ENCODE measurements around the gene AGTPBP1. TPM values are rescaled to one million over a fixed set of nuclear protein-coding genes. Genes with fewer than 3 reads are reported as not detected.

The AGTPBP1 gene
- total and polyA plus RNA-seq, 2 experiments from 2014 or later: 31.4 to 58.0 TPM

DNA sequence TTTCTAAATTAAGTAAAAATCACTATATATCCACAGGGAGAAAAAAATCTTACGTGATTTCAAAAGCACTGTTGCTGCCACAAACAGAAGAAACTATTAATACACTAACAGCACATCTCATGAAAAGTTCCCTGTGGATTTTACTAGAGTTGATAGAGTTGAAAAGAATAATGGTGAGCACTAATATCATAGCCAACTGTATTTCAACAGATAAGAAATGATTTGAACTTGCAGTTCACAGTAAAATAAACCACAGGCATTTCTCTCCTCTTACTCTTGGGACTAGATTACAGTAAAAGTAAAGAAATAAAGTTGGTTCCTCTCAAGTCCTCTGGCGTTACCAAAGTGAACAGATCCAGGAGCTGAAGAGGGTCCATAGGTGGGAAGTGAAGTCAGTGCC is 27.9 kb downstream of the AGTPBP1 start:
- DNase-seq (ENCODE audit: low spot score) (no peak), ATAC-seq (no peak)
- Histone ChIP-seq H2AFZ (no peak overlapping the region), H3K27me3 (ENCODE audit: insufficient read depth) (no peaks in the 10 kb centered on the region), H3K4me2 (no peak overlapping the region), H3K4me3 (no peak overlapping the region), H3F3A (replicated peaks; ENCODE audit: low read depth) (no peaks in the 10 kb centered on the region), H3K79me2 (replicated peaks; ENCODE audit: insufficient read depth) (peaks cover 35% of the 10 kb centered on the region), H3K36me3 (ENCODE audit: insufficient read depth) (no peaks in the 10 kb centered on the region; the same call in 1 of the 2 replicates), H3K9me2 (ENCODE audit: insufficient read depth) (0 out of 2 replicates have a peak, but pooled peaks cover 4% of the 10 kb centered on the region), H3K4me1 (ENCODE audit: insufficient read depth) (no peaks in the 10 kb centered on the region), H3K27ac (ENCODE audit: low read depth) (no peak overlapping the region), H4K20me1 (replicated peaks; ENCODE audit: insufficient read depth) (peaks cover 5% of the 10 kb centered on the region; the same call in 1 of the 2 replicates)
- no peak overlapping the region for H3K4me3 Mint-ChIP-seq
- H3K27me3 Mint-ChIP-seq (ENCODE audit: insufficient read depth, low read depth, poor library complexity): no peaks in the 10 kb centered on the region
- 0 out of 3 replicates have a peak, but pooled peaks cover 3% of the 10 kb centered on the region for H3K9me3 Mint-ChIP-seq
- TF ChIP-seq, protein P1, sequence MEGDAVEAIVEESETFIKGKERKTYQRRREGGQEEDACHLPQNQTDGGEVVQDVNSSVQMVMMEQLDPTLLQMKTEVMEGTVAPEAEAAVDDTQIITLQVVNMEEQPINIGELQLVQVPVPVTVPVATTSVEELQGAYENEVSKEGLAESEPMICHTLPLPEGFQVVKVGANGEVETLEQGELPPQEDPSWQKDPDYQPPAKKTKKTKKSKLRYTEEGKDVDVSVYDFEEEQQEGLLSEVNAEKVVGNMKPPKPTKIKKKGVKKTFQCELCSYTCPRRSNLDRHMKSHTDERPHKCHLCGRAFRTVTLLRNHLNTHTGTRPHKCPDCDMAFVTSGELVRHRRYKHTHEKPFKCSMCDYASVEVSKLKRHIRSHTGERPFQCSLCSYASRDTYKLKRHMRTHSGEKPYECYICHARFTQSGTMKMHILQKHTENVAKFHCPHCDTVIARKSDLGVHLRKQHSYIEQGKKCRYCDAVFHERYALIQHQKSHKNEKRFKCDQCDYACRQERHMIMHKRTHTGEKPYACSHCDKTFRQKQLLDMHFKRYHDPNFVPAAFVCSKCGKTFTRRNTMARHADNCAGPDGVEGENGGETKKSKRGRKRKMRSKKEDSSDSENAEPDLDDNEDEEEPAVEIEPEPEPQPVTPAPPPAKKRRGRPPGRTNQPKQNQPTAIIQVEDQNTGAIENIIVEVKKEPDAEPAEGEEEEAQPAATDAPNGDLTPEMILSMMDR (conservative IDR thresholded peaks at IDR 0.05; ENCODE audit: low read depth in 2 of 2): no peak
- TF ChIP-seq CREB1 (CRISPR knock-in tag; IDR thresholded peaks at IDR 0.05; ENCODE audit: low read depth) (no peak), STAT1 (IDR thresholded peaks at IDR 0.05; ENCODE audit: unreplicated experiment) (no peak), EZH2 (IDR thresholded peaks at IDR 0.05; ENCODE audit: low read depth, unreplicated experiment) (no peak), EZH2phosphoT487 (IDR thresholded peaks at IDR 0.05; ENCODE audit: unreplicated experiment) (no peak), POLR2AphosphoS5 (IDR thresholded peaks at IDR 0.05; ENCODE audit: low read depth) (no peak), ZNF114 (CRISPR knock-in tag; IDR thresholded peaks at IDR 0.05) (no peak), ZNF331 (CRISPR knock-in tag; IDR thresholded peaks at IDR 0.05; ENCODE audit: low read depth) (no peak), NANOG (IDR thresholded peaks at IDR 0.05; ENCODE audit: borderline replicate concordance) (no peak), JUNB (IDR thresholded peaks at IDR 0.05; ENCODE audit: unreplicated experiment) (no peak)
- TF ChIP-seq, protein P2, sequence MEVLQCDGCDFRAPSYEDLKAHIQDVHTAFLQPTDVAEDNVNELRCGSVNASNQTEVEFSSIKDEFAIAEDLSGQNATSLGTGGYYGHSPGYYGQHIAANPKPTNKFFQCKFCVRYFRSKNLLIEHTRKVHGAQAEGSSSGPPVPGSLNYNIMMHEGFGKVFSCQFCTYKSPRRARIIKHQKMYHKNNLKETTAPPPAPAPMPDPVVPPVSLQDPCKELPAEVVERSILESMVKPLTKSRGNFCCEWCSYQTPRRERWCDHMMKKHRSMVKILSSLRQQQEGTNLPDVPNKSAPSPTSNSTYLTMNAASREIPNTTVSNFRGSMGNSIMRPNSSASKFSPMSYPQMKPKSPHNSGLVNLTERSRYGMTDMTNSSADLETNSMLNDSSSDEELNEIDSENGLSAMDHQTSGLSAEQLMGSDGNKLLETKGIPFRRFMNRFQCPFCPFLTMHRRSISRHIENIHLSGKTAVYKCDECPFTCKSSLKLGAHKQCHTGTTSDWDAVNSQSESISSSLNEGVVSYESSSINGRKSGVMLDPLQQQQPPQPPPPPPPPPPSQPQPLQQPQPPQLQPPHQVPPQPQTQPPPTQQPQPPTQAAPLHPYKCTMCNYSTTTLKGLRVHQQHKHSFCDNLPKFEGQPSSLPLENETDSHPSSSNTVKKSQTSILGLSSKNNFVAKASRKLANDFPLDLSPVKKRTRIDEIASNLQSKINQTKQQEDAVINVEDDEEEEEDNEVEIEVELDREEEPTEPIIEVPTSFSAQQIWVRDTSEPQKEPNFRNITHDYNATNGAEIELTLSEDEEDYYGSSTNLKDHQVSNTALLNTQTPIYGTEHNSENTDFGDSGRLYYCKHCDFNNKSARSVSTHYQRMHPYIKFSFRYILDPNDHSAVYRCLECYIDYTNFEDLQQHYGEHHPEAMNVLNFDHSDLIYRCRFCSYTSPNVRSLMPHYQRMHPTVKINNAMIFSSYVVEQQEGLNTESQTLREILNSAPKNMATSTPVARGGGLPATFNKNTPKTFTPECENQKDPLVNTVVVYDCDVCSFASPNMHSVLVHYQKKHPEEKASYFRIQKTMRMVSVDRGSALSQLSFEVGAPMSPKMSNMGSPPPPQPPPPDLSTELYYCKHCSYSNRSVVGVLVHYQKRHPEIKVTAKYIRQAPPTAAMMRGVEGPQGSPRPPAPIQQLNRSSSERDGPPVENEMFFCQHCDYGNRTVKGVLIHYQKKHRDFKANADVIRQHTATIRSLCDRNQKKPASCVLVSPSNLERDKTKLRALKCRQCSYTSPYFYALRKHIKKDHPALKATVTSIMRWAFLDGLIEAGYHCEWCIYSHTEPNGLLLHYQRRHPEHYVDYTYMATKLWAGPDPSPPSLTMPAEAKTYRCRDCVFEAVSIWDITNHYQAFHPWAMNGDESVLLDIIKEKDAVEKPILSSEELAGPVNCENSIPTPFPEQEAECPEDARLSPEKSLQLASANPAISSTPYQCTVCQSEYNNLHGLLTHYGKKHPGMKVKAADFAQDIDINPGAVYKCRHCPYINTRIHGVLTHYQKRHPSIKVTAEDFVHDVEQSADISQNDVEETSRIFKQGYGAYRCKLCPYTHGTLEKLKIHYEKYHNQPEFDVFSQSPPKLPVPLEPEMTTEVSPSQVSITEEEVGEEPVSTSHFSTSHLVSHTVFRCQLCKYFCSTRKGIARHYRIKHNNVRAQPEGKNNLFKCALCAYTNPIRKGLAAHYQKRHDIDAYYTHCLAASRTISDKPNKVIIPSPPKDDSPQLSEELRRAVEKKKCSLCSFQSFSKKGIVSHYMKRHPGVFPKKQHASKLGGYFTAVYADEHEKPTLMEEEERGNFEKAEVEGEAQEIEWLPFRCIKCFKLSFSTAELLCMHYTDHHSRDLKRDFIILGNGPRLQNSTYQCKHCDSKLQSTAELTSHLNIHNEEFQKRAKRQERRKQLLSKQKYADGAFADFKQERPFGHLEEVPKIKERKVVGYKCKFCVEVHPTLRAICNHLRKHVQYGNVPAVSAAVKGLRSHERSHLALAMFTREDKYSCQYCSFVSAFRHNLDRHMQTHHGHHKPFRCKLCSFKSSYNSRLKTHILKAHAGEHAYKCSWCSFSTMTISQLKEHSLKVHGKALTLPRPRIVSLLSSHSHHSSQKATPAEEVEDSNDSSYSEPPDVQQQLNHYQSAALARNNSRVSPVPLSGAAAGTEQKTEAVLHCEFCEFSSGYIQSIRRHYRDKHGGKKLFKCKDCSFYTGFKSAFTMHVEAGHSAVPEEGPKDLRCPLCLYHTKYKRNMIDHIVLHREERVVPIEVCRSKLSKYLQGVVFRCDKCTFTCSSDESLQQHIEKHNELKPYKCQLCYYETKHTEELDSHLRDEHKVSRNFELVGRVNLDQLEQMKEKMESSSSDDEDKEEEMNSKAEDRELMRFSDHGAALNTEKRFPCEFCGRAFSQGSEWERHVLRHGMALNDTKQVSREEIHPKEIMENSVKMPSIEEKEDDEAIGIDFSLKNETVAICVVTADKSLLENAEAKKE (CRISPR knock-in tag; IDR thresholded peaks at IDR 0.05): no peak
- TF ChIP-seq, protein P3, sequence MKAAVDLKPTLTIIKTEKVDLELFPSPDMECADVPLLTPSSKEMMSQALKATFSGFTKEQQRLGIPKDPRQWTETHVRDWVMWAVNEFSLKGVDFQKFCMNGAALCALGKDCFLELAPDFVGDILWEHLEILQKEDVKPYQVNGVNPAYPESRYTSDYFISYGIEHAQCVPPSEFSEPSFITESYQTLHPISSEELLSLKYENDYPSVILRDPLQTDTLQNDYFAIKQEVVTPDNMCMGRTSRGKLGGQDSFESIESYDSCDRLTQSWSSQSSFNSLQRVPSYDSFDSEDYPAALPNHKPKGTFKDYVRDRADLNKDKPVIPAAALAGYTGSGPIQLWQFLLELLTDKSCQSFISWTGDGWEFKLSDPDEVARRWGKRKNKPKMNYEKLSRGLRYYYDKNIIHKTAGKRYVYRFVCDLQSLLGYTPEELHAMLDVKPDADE (IDR thresholded peaks at IDR 0.05): no peak
- TF ChIP-seq, protein P4, sequence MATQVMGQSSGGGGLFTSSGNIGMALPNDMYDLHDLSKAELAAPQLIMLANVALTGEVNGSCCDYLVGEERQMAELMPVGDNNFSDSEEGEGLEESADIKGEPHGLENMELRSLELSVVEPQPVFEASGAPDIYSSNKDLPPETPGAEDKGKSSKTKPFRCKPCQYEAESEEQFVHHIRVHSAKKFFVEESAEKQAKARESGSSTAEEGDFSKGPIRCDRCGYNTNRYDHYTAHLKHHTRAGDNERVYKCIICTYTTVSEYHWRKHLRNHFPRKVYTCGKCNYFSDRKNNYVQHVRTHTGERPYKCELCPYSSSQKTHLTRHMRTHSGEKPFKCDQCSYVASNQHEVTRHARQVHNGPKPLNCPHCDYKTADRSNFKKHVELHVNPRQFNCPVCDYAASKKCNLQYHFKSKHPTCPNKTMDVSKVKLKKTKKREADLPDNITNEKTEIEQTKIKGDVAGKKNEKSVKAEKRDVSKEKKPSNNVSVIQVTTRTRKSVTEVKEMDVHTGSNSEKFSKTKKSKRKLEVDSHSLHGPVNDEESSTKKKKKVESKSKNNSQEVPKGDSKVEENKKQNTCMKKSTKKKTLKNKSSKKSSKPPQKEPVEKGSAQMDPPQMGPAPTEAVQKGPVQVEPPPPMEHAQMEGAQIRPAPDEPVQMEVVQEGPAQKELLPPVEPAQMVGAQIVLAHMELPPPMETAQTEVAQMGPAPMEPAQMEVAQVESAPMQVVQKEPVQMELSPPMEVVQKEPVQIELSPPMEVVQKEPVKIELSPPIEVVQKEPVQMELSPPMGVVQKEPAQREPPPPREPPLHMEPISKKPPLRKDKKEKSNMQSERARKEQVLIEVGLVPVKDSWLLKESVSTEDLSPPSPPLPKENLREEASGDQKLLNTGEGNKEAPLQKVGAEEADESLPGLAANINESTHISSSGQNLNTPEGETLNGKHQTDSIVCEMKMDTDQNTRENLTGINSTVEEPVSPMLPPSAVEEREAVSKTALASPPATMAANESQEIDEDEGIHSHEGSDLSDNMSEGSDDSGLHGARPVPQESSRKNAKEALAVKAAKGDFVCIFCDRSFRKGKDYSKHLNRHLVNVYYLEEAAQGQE (IDR thresholded peaks at IDR 0.05; ENCODE audit: unreplicated experiment): no peak
- no peaks in the 10 kb centered on the region; the same call in 2 of the 3 replicates for H3K36me3 Mint-ChIP-seq (ENCODE audit: low read depth)
- H3K27ac Mint-ChIP-seq: no peak overlapping the region
- H3K4me1 Mint-ChIP-seq: peaks cover 4% of the 10 kb centered on the region; the same call in 1 of the 3 replicates
